PC-3 (cell line): Measurements from ENCODE around the gene UHRF1. TPM values are rescaled to one million over a fixed set of nuclear protein-coding genes. Genes with fewer than 3 reads are reported as not detected.

ENCODE experiments used
- ATAC-seq: fragments of 200-7000 bp; cut with Tn5 transposase; 2 replicates; pipeline ENCODE4 v1.9.1; 2020; ENCODE audit warnings: mild to moderate bottlenecking, moderate library complexity
- BruUV-seq: library from RNA; stranded (reverse); fragments of 400-500 nt; replicated peaks from 2 replicates; lab custom pipeline; 2021; lab: Mats Ljungman, UMichigan
- CTCF ChIA-PET: fragments of 300-600 bp; sonication (Branson Sonifier 250); formaldehyde crosslinking; loops from one replicate; lab custom pipeline; 2022; ENCODE audit warnings: antibody characterized with exemption; lab: Charles Lee
- POLR2A ChIA-PET: fragments of 300-600 bp; sonication (Branson Sonifier 250); formaldehyde crosslinking; loops from one replicate; lab custom pipeline; 2022; ENCODE audit warnings: antibody characterized with exemption; ENCODE audit not compliant: unreplicated experiment; lab: Charles Lee
- DNase-seq: peaks from one replicate; pipeline ENCODE4 v3.0.0-alpha.2; 2015
- H2AFZ ChIP-seq: fragments of 300-600 bp; sonication (generic); 2 replicates; pipeline ENCODE4 v1.6.0; 2016; ENCODE audit warnings: antibody characterized with exemption, low read length
- H3F3A ChIP-seq: fragments of 300-600 bp; sonication (generic); one replicate; pipeline ENCODE4 v1.6.0; 2017; ENCODE audit warnings: antibody characterized with exemption, low read length, control low read depth, mild to moderate bottlenecking; ENCODE audit not compliant: unreplicated experiment
- H3K27ac ChIP-seq: fragments of 300-600 bp; sonication (generic); 2 replicates; pipeline ENCODE4 v1.5.1; 2016; ENCODE audit warnings: mild to moderate bottlenecking, low read length
- H3K27me3 ChIP-seq: fragments of 300-600 bp; sonication (generic); 2 replicates; pipeline ENCODE4 v1.6.1; 2016; ENCODE audit warnings: low read length, mixed read lengths
- H3K36me3 ChIP-seq: fragments of 300-600 bp; sonication (generic); 2 replicates; pipeline ENCODE4 v1.6.1; 2016; ENCODE audit warnings: low read depth, mixed run types, low read length, mixed read lengths
- H3K4me1 ChIP-seq: fragments of 300-600 bp; sonication (generic); 2 replicates; pipeline ENCODE4 v1.5.1; 2016; ENCODE audit warnings: low read length; ENCODE audit not compliant: insufficient read depth
- H3K4me2 ChIP-seq: fragments of 300-600 bp; sonication (generic); 2 replicates; pipeline ENCODE4 v1.6.0; 2016; ENCODE audit warnings: low read length
- H3K4me3 ChIP-seq: fragments of 300-600 bp; sonication (generic); 2 replicates; pipeline ENCODE4 v1.5.1; 2016; ENCODE audit warnings: mild to moderate bottlenecking, low read length, mixed read lengths
- H3K79me2 ChIP-seq: fragments of 300-600 bp; sonication (generic); 2 replicates; pipeline ENCODE4 v1.6.1; 2017; ENCODE audit warnings: low read length, mixed read lengths
- H3K9ac ChIP-seq: fragments of 300-600 bp; sonication (generic); 2 replicates; pipeline ENCODE4 v1.6.0; 2016; ENCODE audit warnings: mild to moderate bottlenecking, low read length
- H3K9me2 ChIP-seq: fragments of 300-600 bp; sonication (generic); replicated peaks from 2 replicates; pipeline ENCODE4 v1.6.1; 2016; ENCODE audit warnings: mixed run types, low read length, mixed read lengths
- H3K9me3 ChIP-seq: fragments of 300-600 bp; sonication (generic); 2 replicates; pipeline ENCODE4 v1.6.1; 2016; ENCODE audit warnings: low read length, mixed read lengths
- H4K20me1 ChIP-seq: fragments of 300-600 bp; sonication (generic); 2 replicates; pipeline ENCODE4 v1.6.1; 2016; ENCODE audit warnings: low read length, mixed read lengths
- EZH2 ChIP-seq: fragments of 300-600 bp; sonication (generic); IDR thresholded peaks from one replicate; pipeline ENCODE4 v1.6.1; 2017; ENCODE audit warnings: antibody characterized with exemption, mild to moderate bottlenecking, low read length; ENCODE audit not compliant: unreplicated experiment
- EZH2phosphoT487 ChIP-seq: fragments of 300-600 bp; sonication (generic); IDR thresholded peaks from 2 replicates; pipeline ENCODE4 v1.6.1; 2018; ENCODE audit warnings: mild to moderate bottlenecking, antibody characterized with exemption, low read length, borderline replicate concordance
- intact Hi-C: fragments of 100-400 bp; cut with micrococcal nuclease; formaldehyde crosslinking; loops from 2 replicates; pipeline ENCODE4 v1.9.0; 2023
- total RNA-seq: library from RNA; depleted of rRNA; stranded (reverse); fragments of >200 nt; gene quantifications from 2 replicates; pipeline ENCODE4 v1.2.3, GENCODE V29; 2014
- TF ChIP-seq, protein P1 (sequence below): fragments of 300-600 bp; sonication (generic); conservative IDR thresholded peaks from 2 replicates; pipeline ENCODE4 v1.5.1; 2017; ENCODE audit warnings: antibody characterized with exemption, low read depth, mild to moderate bottlenecking, low read length

Gene UHRF1
- total RNA-seq, 1 experiment from 2014 or later = 163 TPM

DNA sequence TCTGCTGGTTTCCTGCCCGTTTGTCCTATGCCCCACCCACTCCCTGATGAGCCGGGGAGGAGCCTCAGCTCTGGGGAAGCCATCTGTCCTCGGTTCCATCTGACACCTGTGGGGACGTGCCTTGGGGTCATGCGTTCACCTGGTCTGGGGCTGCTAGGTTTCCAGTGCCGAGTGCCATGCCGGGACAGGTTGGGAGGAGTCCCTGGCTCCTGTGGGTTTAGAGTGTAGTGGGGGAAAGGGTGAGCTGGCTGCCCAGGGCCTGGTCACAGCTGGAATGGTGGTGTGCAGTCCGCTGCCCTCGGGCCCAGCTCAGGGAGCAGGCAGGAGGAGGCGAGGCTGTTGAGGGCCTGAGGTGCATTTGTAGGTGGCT lies 62.1 kb downstream of the UHRF1 start:
- Histone ChIP-seq H3K4me1 (peaks cover 42% of the 10 kb centered on the region), H3K36me3 (no peaks in the 10 kb centered on the region), H3K27ac (no peak overlapping the region), H4K20me1 (peaks cover 40% of the 10 kb centered on the region), H3K9me3 (no peaks in the 10 kb centered on the region), H3K4me3 (peak overlapping the region; percentile 84), H3K79me2 (peaks cover 71% of the 10 kb centered on the region), H3K4me2 (peak overlapping the region; percentile 98), H3K27me3 (no peaks in the 10 kb centered on the region), H3K9me2 (no peaks in the 10 kb centered on the region), H3F3A (peaks cover 10% of the 10 kb centered on the region), H2AFZ (peak overlapping the region; percentile 20), H3K9ac (peak overlapping the region; percentile 72)
- ChIA-PET CTCF (interaction anchor here (1.6 kb wide), 1 partner anchor 60 kb away, joined by 7 read pairs; no protein-coding TSS in a partner anchor), POLR2A (interaction anchor here (1.2 kb wide), 1 partner anchor 59 kb away, joined by 3 read pairs; no protein-coding TSS in a partner anchor)
- TF ChIP-seq EZH2 (no peak), EZH2phosphoT487 (no peak)
- TF ChIP-seq, protein P1, sequence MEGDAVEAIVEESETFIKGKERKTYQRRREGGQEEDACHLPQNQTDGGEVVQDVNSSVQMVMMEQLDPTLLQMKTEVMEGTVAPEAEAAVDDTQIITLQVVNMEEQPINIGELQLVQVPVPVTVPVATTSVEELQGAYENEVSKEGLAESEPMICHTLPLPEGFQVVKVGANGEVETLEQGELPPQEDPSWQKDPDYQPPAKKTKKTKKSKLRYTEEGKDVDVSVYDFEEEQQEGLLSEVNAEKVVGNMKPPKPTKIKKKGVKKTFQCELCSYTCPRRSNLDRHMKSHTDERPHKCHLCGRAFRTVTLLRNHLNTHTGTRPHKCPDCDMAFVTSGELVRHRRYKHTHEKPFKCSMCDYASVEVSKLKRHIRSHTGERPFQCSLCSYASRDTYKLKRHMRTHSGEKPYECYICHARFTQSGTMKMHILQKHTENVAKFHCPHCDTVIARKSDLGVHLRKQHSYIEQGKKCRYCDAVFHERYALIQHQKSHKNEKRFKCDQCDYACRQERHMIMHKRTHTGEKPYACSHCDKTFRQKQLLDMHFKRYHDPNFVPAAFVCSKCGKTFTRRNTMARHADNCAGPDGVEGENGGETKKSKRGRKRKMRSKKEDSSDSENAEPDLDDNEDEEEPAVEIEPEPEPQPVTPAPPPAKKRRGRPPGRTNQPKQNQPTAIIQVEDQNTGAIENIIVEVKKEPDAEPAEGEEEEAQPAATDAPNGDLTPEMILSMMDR = no peak
- DNase-seq (peak; percentile 60), ATAC-seq (peak; percentile 6)
- BruUV-seq = no TSS peak
- intact Hi-C loops = loop anchor here (2.0 to 5.0 kb wide), 3 partner anchors 59 to 159 kb away; no protein-coding TSS in a partner anchor

DNA sequence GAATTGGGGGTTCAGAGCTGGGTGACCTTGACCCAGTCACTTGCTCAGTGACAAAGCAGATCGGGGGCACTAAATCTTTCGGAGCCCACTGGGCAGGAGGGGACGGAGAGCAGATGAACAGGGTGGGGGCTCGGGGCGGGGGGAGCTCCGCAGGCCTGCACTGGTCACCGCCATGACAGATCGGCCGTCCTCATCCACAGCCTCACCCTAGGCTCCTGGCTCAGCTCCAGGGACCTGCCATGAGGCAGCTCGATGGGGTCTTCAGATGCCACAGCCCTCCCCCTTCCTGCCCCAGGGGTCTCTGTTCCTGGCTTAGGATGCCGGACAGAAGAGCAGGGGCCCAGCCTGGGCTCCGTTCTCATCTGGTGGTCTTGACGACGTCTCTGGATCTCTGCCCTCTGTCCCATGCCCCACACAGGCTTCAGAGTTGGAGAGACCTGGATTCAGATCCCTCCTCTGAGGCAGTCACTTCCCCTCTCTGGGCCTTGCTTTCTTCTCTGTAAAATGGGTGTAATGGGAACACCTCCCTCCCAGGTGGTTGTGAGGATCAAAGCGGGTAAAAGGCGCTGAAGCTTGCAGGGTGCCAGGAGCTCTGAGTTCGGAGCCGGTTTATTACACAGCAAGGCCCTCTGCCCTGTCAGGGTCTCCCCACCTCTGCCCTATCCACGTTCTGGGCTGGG lies 62.7 kb downstream of the UHRF1 start:
- ATAC-seq = no peak
- no peaks in the 10 kb centered on the region for H3K36me3 ChIP-seq
- no peak overlapping the region for H2AFZ ChIP-seq
- H3K79me2 ChIP-seq = peaks cover 76% of the 10 kb centered on the region
- no peak for DNase-seq
- peak overlapping the region; percentile 98 for H3K4me2 ChIP-seq
- TF ChIP-seq, protein P1 = no peak
- TF ChIP-seq EZH2phosphoT487 = no peak
- no peak for TF ChIP-seq EZH2
- no peaks in the 10 kb centered on the region for H3K9me3 ChIP-seq
- no TSS peak for BruUV-seq
- H3K9me2 ChIP-seq = no peaks in the 10 kb centered on the region
- H3K4me1 ChIP-seq = peaks cover 48% of the 10 kb centered on the region
- H3K9ac ChIP-seq = no peak overlapping the region
- H3K4me3 ChIP-seq = peak overlapping the region; percentile 84; the same call in 1 of the 2 replicates
- no peaks in the 10 kb centered on the region for H3K27me3 ChIP-seq
- H4K20me1 ChIP-seq = peaks cover 41% of the 10 kb centered on the region
- intact Hi-C loops = loop anchor here (2.0 to 5.0 kb wide), 3 partner anchors 59 to 160 kb away; no protein-coding TSS in a partner anchor
- H3F3A ChIP-seq = peaks cover 8% of the 10 kb centered on the region
- POLR2A ChIA-PET = interaction anchor here (0.5 to 1.2 kb wide), 2 partner anchors 22 to 60 kb away, joined by 3 to 8 read pairs; no protein-coding TSS in a partner anchor
- CTCF ChIA-PET = interaction anchor here (0.9 to 1.6 kb wide), 3 partner anchors 54 to 59 kb away, joined by 4 to 7 read pairs (median 4); no protein-coding TSS in a partner anchor
- H3K27ac ChIP-seq = peak overlapping the region; percentile 42; the same call in 1 of the 2 replicates
